PFSK-1 (cell line): Measurements from ENCODE around the gene FXYD2.

ENCODE experiments used
- FOXP2 ChIP-seq: optimal IDR thresholded peaks from 2 replicates; pipeline ENCODE3; 2011; ENCODE audit warnings: borderline replicate concordance, control low read depth, inconsistent platforms; ENCODE audit not compliant: insufficient read depth; ENCODE audit errors: extremely low read length, extremely low read depth
- POLR2AphosphoS5 ChIP-seq: IDR thresholded peaks from 2 replicates; pipeline ENCODE4 v1.6.1; 2012; ENCODE audit warnings: low read depth, mild to moderate bottlenecking, control low read depth, low read length, moderate library complexity
- REST ChIP-seq, 2 experiments: IDR thresholded peaks; 2 replicates each; pipeline versions ENCODE4 v1.6.1 to v1.8.0; 2011 to 2012; ENCODE audit warnings: low read depth in 2 of 2, low read length in 2 of 2, control low read depth in 1 of 2, inconsistent platforms in 1 of 2, mild to moderate bottlenecking in 1 of 2, moderate library complexity in 1 of 2; ENCODE audit not compliant: insufficient read depth in 1 of 2
- SIN3A ChIP-seq: IDR thresholded peaks from 2 replicates; pipeline ENCODE4 v1.6.1; 2012; ENCODE audit warnings: mild to moderate bottlenecking, low read length, moderate library complexity, borderline replicate concordance; ENCODE audit not compliant: insufficient read depth
- TAF1 ChIP-seq: IDR thresholded peaks from 2 replicates; pipeline ENCODE4 v1.6.1; 2012; ENCODE audit warnings: low read length, control low read depth, borderline replicate concordance; ENCODE audit not compliant: insufficient read depth

GRCh38 chr11:117859061-117859460, 34.5 kb upstream of the FXYD2 start:
- TF ChIP-seq REST (IDR thresholded peaks at IDR 0.05; ENCODE audit: insufficient read depth in 1 of 2, low read depth in 2 of 2, low read length in 2 of 2) (no peak), POLR2AphosphoS5 (no peak), TAF1 (no peak), SIN3A (no peak), FOXP2 (no peak)
